DND-41 (cell line): ENCODE results near the gene WDR31.
A peak's percentile ranks its signal among the peaks of the same experiment; 100 is the strongest.

Source experiments
- ATAC-seq: fragments of 200-7000 bp; cut with Tn5 transposase; 3 replicates; pipeline ENCODE4 v1.9.1; 2021; ENCODE audit warnings: low read depth; ENCODE audit not compliant: insufficient read depth
- DNase-seq: peaks from one replicate; pipeline ENCODE4 v3.0.0-alpha.2; 2020
- H2AFZ ChIP-seq: 2 replicates; pipeline ENCODE4 v1.6.0; 2012; ENCODE audit warnings: low read depth, low read length
- H3K27ac ChIP-seq: 2 replicates; pipeline ENCODE4 v1.5.1; 2012; ENCODE audit warnings: low read length, inconsistent platforms
- H3K27me3 ChIP-seq: fragments of 200-600 bp; sonication (generic); 2 replicates; pipeline ENCODE4 v1.6.0; 2012; ENCODE audit warnings: low read length, mild to moderate bottlenecking, inconsistent platforms; ENCODE audit not compliant: insufficient read depth, poor library complexity
- H3K36me3 ChIP-seq: 2 replicates; pipeline ENCODE4 v1.5.1; 2012; ENCODE audit warnings: low read length, inconsistent platforms; ENCODE audit not compliant: insufficient read depth
- H3K4me1 ChIP-seq: 2 replicates; pipeline ENCODE4 v1.5.1; 2012; ENCODE audit warnings: mild to moderate bottlenecking, low read length; ENCODE audit not compliant: insufficient read depth
- H3K4me2 ChIP-seq: 2 replicates; pipeline ENCODE4 v1.6.0; 2012; ENCODE audit warnings: mild to moderate bottlenecking, moderate library complexity, low read length, inconsistent platforms; ENCODE audit not compliant: insufficient read depth
- H3K4me3 ChIP-seq, 2 experiments: fragments of 200-600 bp in 1 of 2; shearing (Covaris generic) in 1 of 2; 2 replicates each; pipeline ENCODE4 v1.5.1; 2012 to 2016; ENCODE audit warnings: inconsistent platforms in 2 of 2, low read length in 2 of 2, mild to moderate bottlenecking in 2 of 2, low read depth in 1 of 2, moderate library complexity in 1 of 2
- H3K79me2 ChIP-seq: 2 replicates; pipeline ENCODE4 v1.6.0; 2012; ENCODE audit warnings: low read length, inconsistent platforms; ENCODE audit not compliant: insufficient read depth
- H3K9ac ChIP-seq: 2 replicates; pipeline ENCODE4 v1.6.0; 2012; ENCODE audit warnings: low read depth, mild to moderate bottlenecking, inconsistent platforms, low read length, moderate library complexity
- H3K9me3 ChIP-seq: 2 replicates; pipeline ENCODE4 v1.5.1; 2012; ENCODE audit warnings: low read length, moderate library complexity, mild to moderate bottlenecking, inconsistent platforms; ENCODE audit not compliant: insufficient read depth, severe bottlenecking
- H4K20me1 ChIP-seq: 2 replicates; pipeline ENCODE4 v1.6.0; 2012; ENCODE audit warnings: low read length; ENCODE audit not compliant: insufficient read depth
- EZH2 ChIP-seq: IDR thresholded peaks from 3 replicates; pipeline ENCODE4 v1.6.1; 2012; ENCODE audit warnings: borderline replicate concordance, low read depth, mild to moderate bottlenecking, moderate library complexity, low read length, inconsistent platforms; ENCODE audit not compliant: severe bottlenecking
- TF ChIP-seq, protein P1 (sequence below): IDR thresholded peaks from 2 replicates; pipeline ENCODE4 v1.5.1; 2012; ENCODE audit warnings: borderline replicate concordance, low read length, moderate library complexity, mild to moderate bottlenecking; ENCODE audit not compliant: poor library complexity, severe bottlenecking; ENCODE audit errors: extremely low read depth

Gene WDR31

DNA sequence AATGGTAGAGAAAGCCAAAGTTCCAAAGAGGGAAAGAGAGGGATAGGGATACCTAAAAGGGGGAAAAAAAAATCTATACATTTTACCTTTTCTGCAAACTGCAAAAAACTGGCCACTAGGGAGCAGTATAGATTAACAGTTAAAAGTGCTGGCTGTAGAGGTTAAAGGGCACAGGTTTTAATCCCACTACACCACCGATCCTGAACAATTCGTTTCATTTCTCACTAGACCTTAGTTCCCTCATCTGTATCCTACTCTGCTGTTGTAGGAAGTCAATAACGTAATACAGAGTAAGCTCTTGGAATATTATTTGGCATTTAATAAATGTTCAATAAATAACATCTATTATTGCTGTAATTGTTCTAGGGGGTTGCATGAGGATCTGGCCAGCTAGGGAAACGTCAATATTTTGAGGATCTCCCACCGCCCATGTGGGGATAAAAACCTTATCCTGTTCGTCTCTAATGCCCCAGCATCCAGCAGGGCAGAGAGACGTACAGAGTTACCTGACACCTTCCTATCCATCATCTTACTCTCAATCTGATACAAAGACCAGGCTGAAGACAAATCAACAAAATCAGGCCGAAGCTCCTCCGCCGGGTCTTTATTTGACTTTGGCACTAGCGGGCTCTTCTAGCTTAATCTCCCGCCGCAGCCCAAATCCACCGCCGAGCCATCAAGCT is 65.5 kb downstream of the WDR31 start:
- no peak for TF ChIP-seq EZH2
- TF ChIP-seq, protein P1, sequence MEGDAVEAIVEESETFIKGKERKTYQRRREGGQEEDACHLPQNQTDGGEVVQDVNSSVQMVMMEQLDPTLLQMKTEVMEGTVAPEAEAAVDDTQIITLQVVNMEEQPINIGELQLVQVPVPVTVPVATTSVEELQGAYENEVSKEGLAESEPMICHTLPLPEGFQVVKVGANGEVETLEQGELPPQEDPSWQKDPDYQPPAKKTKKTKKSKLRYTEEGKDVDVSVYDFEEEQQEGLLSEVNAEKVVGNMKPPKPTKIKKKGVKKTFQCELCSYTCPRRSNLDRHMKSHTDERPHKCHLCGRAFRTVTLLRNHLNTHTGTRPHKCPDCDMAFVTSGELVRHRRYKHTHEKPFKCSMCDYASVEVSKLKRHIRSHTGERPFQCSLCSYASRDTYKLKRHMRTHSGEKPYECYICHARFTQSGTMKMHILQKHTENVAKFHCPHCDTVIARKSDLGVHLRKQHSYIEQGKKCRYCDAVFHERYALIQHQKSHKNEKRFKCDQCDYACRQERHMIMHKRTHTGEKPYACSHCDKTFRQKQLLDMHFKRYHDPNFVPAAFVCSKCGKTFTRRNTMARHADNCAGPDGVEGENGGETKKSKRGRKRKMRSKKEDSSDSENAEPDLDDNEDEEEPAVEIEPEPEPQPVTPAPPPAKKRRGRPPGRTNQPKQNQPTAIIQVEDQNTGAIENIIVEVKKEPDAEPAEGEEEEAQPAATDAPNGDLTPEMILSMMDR, result peak; percentile 81
- Histone ChIP-seq H3K9me3 (no peaks in the 10 kb centered on the region), H4K20me1 (peaks cover 2% of the 10 kb centered on the region; the same call in 1 of the 2 replicates), H3K9ac (peak overlapping the region; percentile 76), H3K4me3 (peak overlapping the region; percentile 64 to 83), H3K4me1 (peaks cover 40% of the 10 kb centered on the region), H3K27ac (peak overlapping the region; percentile 88), H3K79me2 (peaks cover 51% of the 10 kb centered on the region), H2AFZ (peak overlapping the region; percentile 82), H3K36me3 (peaks cover 62% of the 10 kb centered on the region), H3K27me3 (no peaks in the 10 kb centered on the region), H3K4me2 (peak overlapping the region; percentile 97)
- ATAC-seq, result peak; percentile 18; the same call in 2 of the 3 replicates
- peak; percentile 39 for DNase-seq

DNA sequence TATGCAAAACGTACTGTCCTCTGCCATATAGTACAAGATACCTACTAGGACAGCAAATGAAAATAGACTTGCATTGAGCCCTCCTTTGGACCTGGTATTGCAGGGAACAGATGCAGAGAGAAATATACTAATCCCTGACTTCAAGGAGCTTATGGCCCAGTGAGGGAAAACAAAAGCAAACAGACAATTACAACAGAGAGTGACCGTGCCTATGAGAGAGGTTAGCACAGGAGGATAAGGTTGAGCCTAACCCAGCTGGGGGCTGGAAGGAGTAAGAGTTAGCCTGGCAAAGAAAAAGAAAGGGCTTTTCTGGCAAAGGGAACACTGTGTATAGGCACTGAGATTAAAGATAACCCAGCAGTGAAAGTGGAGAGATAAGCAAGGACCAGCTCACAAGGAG is 70.2 kb downstream of the WDR31 start:
- no peaks in the 10 kb centered on the region for H3K27me3 ChIP-seq
- H4K20me1 ChIP-seq, result no peaks in the 10 kb centered on the region; the same call in 1 of the 2 replicates
- H3K4me1 ChIP-seq, result peaks cover 15% of the 10 kb centered on the region
- ATAC-seq, result no peak
- no peak overlapping the region for H3K4me3 ChIP-seq
- peaks cover 17% of the 10 kb centered on the region for H3K79me2 ChIP-seq
- peaks cover 56% of the 10 kb centered on the region for H3K36me3 ChIP-seq
- no peak overlapping the region for H3K27ac ChIP-seq
- TF ChIP-seq, protein P1, result no peak
- no peak overlapping the region for H2AFZ ChIP-seq
- H3K4me2 ChIP-seq, result no peak overlapping the region
- H3K9me3 ChIP-seq, result no peaks in the 10 kb centered on the region
- no peak overlapping the region for H3K9ac ChIP-seq
- no peak for DNase-seq

DNA sequence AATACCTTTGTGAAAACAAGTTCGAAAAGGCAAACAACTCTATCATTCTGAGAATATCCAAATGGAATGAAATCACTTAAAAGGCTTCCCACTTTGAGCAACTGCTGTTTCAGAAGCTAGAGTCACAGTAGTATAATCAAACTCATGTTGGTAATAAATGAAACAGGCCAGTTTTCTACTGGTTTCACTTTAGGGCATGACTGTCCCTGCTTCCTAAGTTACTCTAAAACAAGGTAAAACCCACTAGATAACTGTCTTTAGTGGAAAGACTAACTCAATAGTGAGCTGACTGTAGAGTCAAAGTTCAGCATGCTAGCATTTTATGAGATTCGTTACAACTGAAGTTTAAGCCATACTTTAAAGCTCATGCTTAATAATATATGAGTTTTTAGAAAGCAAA is 70.7 kb downstream of the WDR31 start:
- no peak for ATAC-seq

More for the DNA sequence above, 70.7 kb downstream of the WDR31 start:
- Histone ChIP-seq H4K20me1 (no peaks in the 10 kb centered on the region; the same call in 1 of the 2 replicates), H2AFZ (no peak overlapping the region), H3K4me2 (no peak overlapping the region), H3K27me3 (no peaks in the 10 kb centered on the region), H3K4me3 (no peak overlapping the region), H3K4me1 (peaks cover 10% of the 10 kb centered on the region), H3K79me2 (peaks cover 12% of the 10 kb centered on the region), H3K27ac (no peak overlapping the region), H3K36me3 (peaks cover 56% of the 10 kb centered on the region), H3K9ac (no peak overlapping the region), H3K9me3 (no peaks in the 10 kb centered on the region)
- no peak for DNase-seq
- TF ChIP-seq, protein P1, result no peak
- TF ChIP-seq EZH2, result no peak
